SK-N-SH (cell line): ENCODE measurements around the gene ARL9. TPM values are rescaled to one million over a fixed set of nuclear protein-coding genes. Genes with fewer than 3 reads are reported as not detected.

Source experiments
- CTCF ChIA-PET: fragments of 300-600, 350-600 bp; formaldehyde crosslinking; extraction: SDS; loops from one replicate; lab custom pipeline; 2021; lab: Yijun Ruan, JAX
- POLR2A ChIA-PET: fragments of 350-600 bp; sonication (Branson Sonifier 250); formaldehyde crosslinking; extraction: SDS; loops from one replicate; lab custom pipeline; 2020; ENCODE audit warnings: antibody characterized with exemption, inconsistent platforms; lab: Yijun Ruan, JAX
- DNase-seq: peaks from one replicate; pipeline ENCODE4 v3.0.0; 2012
- H2AFZ ChIP-seq: fragments of 200-600 bp; sonication (generic); 2 replicates; pipeline ENCODE4 v1.8.1; 2016; ENCODE audit warnings: antibody characterized with exemption, mild to moderate bottlenecking, low read depth
- H3F3A ChIP-seq: fragments of 200-600 bp; sonication (generic); replicated peaks from 2 replicates; pipeline ENCODE3; 2016; ENCODE audit warnings: antibody characterized with exemption, mild to moderate bottlenecking; ENCODE audit not compliant: insufficient read depth
- H3K27ac ChIP-seq, 2 experiments: fragments of 200-500 bp in 1 of 2; fragments of 200-600 bp in 1 of 2; sonication (Bioruptor generic) in 1 of 2; sonication (generic), shearing (Covaris generic) in 1 of 2; 2 replicates each; pipeline versions ENCODE4 v1.5.1 to v1.6.1; 2014 to 2016; ENCODE audit warnings: low read depth in 2 of 2, inconsistent platforms in 1 of 2, low read length in 1 of 2, mild to moderate bottlenecking in 1 of 2, mixed read lengths in 1 of 2
- H3K27me3 ChIP-seq: fragments of 200-600 bp; sonication (generic), shearing (Covaris generic); 2 replicates; pipeline ENCODE4 v1.6.1; 2016; ENCODE audit warnings: mixed run types; ENCODE audit not compliant: insufficient read depth
- H3K36me3 ChIP-seq, 2 experiments: fragments of 200-500 bp in 1 of 2; fragments of 200-600 bp in 1 of 2; sonication (Bioruptor generic) in 1 of 2; sonication (generic) in 1 of 2; replicated peaks in 1 of 2; 2 replicates each; pipeline versions ENCODE3 to v1.5.1; 2014 to 2016; ENCODE audit warnings: low read length in 1 of 2, mild to moderate bottlenecking in 1 of 2; ENCODE audit not compliant: insufficient read depth in 2 of 2, control insufficient read depth in 1 of 2
- H3K4me1 ChIP-seq, 2 experiments: fragments of 200-500 bp in 1 of 2; fragments of 200-600 bp in 1 of 2; sonication (Bioruptor generic) in 1 of 2; sonication (generic), shearing (Covaris generic) in 1 of 2; 2 replicates each; pipeline versions ENCODE4 v1.5.1 to v1.6.1; 2014 to 2016; ENCODE audit warnings: low read depth in 1 of 2, low read length in 1 of 2, mixed run types in 1 of 2; ENCODE audit not compliant: insufficient read depth in 2 of 2, control insufficient read depth in 1 of 2
- H3K4me2 ChIP-seq: fragments of 200-600 bp; sonication (generic), shearing (Covaris generic); 2 replicates; pipeline ENCODE4 v1.6.1; 2017; ENCODE audit warnings: mixed run types
- H3K4me3 ChIP-seq, 2 experiments: fragments of 200-500 bp in 1 of 2; fragments of 200-600 bp in 1 of 2; sonication (Bioruptor generic) in 1 of 2; sonication (generic), shearing (Covaris generic) in 1 of 2; 2 replicates each; pipeline versions ENCODE4 v1.5.1 to v1.8.1; 2014 to 2016; ENCODE audit warnings: low read depth in 2 of 2, inconsistent platforms in 1 of 2, low read length in 1 of 2, mild to moderate bottlenecking in 1 of 2, mixed read lengths in 1 of 2, moderate library complexity in 1 of 2
- H3K79me2 ChIP-seq: fragments of 200-600 bp; sonication (generic); 2 replicates; pipeline ENCODE4 v1.8.1; 2017; ENCODE audit warnings: mild to moderate bottlenecking; ENCODE audit not compliant: insufficient read depth
- H3K9ac ChIP-seq: fragments of 200-600 bp; sonication (generic); 2 replicates; pipeline ENCODE4 v1.6.1; 2017; ENCODE audit warnings: mixed run types
- H3K9me2 ChIP-seq: fragments of 200-600 bp; sonication (generic); 2 replicates; pipeline ENCODE4 v1.6.1; 2017; ENCODE audit warnings: mixed run types
- H3K9me3 ChIP-seq: fragments of 200-600 bp; sonication (generic); 2 replicates; pipeline ENCODE4 v1.6.1; 2017; ENCODE audit warnings: mixed run types, mild to moderate bottlenecking, moderate library complexity
- H4K20me1 ChIP-seq: fragments of 200-600 bp; sonication (generic); 2 replicates; pipeline ENCODE4 v1.6.1; 2017; ENCODE audit warnings: mild to moderate bottlenecking, mixed run types; ENCODE audit not compliant: insufficient read depth
- EP300 ChIP-seq, 2 experiments: IDR thresholded peaks; 2 replicates each; pipeline versions ENCODE4 v1.4.0 to v1.6.1; 2012; ENCODE audit warnings: borderline replicate concordance in 1 of 2, low read depth in 1 of 2, low read length in 1 of 2
- FOXM1 ChIP-seq: IDR thresholded peaks from 2 replicates; pipeline ENCODE4 v1.4.0; 2012; ENCODE audit warnings: low read depth, mild to moderate bottlenecking
- JUND ChIP-seq: IDR thresholded peaks from 2 replicates; pipeline ENCODE4 v1.4.0; 2012
- NFIC ChIP-seq: IDR thresholded peaks from 2 replicates; pipeline ENCODE4 v1.4.0; 2012; ENCODE audit warnings: borderline replicate concordance
- POLR2AphosphoS5 ChIP-seq: IDR thresholded peaks from 2 replicates; pipeline ENCODE4 v1.6.1; 2012; ENCODE audit warnings: low read depth, low read length
- RCOR1 ChIP-seq: fragments of 150-350 bp; IDR thresholded peaks from 2 replicates; pipeline ENCODE4 v1.6.1; 2017; ENCODE audit warnings: antibody characterized with exemption, low read length
- REST ChIP-seq: IDR thresholded peaks from 2 replicates; pipeline ENCODE4 v1.6.1; 2012; ENCODE audit warnings: mild to moderate bottlenecking, low read depth, low read length, moderate library complexity
- USF2 ChIP-seq: fragments of 150-350 bp; IDR thresholded peaks from 2 replicates; pipeline ENCODE4 v1.6.1; 2017; ENCODE audit warnings: antibody characterized with exemption, low read length, low read depth, borderline replicate concordance
- WGBS: methylation state at CpG from one replicate; pipeline ENCODE4 v1.1.6; 2017; ENCODE audit warnings: low lambda C conversion rate; 5-methylcytosine and 5-hydroxymethylcytosine counted together
- polyA plus RNA-seq, 3 experiments: library from polyadenylated mRNA; depleted of rRNA; stranded (reverse); fragments of >200 nt; gene quantifications; 2 replicates each; pipeline ENCODE4 v1.2.3, GENCODE V29; 2012

ARL9 gene
- polyA plus RNA-seq, 1 of the 3 experiments (the other 2 are of a cell fraction), result not detected

GRCh38 chr4:56469489-56470210 is 35.9 kb upstream of the ARL9 start:
- Histone ChIP-seq H3K4me2 (peak overlapping the region; percentile 95), H3K4me3 (no peak overlapping the region), H3K9me2 (no peaks in the 10 kb centered on the region), H3K36me3 (peaks cover 30 to 49% of the 10 kb centered on the region in 2 experiments), H2AFZ (no peak overlapping the region), H3K79me2 (peaks cover 85% of the 10 kb centered on the region), H4K20me1 (peaks cover 17% of the 10 kb centered on the region), H3K9ac (peak overlapping the region; percentile 94; the same call in 1 of the 2 replicates), H3K4me1 (peaks cover 0 to 16% of the 10 kb centered on the region in 2 experiments; a peak in 2 of 4 replicates), H3K27ac (no peak overlapping the region), H3K27me3 (no peaks in the 10 kb centered on the region), H3F3A (no peaks in the 10 kb centered on the region), H3K9me3 (no peaks in the 10 kb centered on the region)
- ChIA-PET CTCF (interaction anchor here (1.1 to 1.6 kb wide), 3 partner anchors 15 to 76 kb away, joined by 3 to 4 read pairs (median 4); no protein-coding TSS in a partner anchor), POLR2A (no interaction called here)
- no peak for TF ChIP-seq FOXM1
- WGBS, result 73% methylated on average over 6 of the region's 6 CpGs
- DNase-seq, result no peak

- no peaks in the 10 kb centered on the region for H3F3A ChIP-seq
- POLR2A ChIA-PET, result no interaction called here
- CTCF ChIA-PET, result interaction anchor here (1.2 kb wide), 1 partner anchor 19 kb away, joined by 3 read pairs; no protein-coding TSS in a partner anchor
- no peaks in the 10 kb centered on the region for H3K9me3 ChIP-seq
- 100% methylated on average over 2 of the region's 2 CpGs for WGBS
- H3K9ac ChIP-seq, result no peak overlapping the region
- H3K4me3 ChIP-seq, result no peak overlapping the region
- no peaks in the 10 kb centered on the region for H3K27me3 ChIP-seq
- H3K4me1 ChIP-seq, result no peaks in the 10 kb centered on the region
- no peak overlapping the region for H3K4me2 ChIP-seq
- peaks cover 25% of the 10 kb centered on the region for H3K79me2 ChIP-seq
- no peaks in the 10 kb centered on the region for H3K9me2 ChIP-seq
- TF ChIP-seq RCOR1 (no peak), NFIC (no peak), JUND (no peak)
- H4K20me1 ChIP-seq, result no peaks in the 10 kb centered on the region
- H2AFZ ChIP-seq, result no peak overlapping the region
- peaks cover 71 to 94% of the 10 kb centered on the region in 2 experiments for H3K36me3 ChIP-seq
- H3K27ac ChIP-seq, result no peak overlapping the region
- DNase-seq, result no peak
These were observed 29.7 kb upstream of the ARL9 start for GRCh38 chr4:56475917-56476316.

- H3K27ac ChIP-seq, result no peak overlapping the region
- no peaks in the 10 kb centered on the region for H3K9me2 ChIP-seq
- no peak overlapping the region for H3K9ac ChIP-seq
- 94% methylated on average over 5 of the region's 5 CpGs for WGBS
- TF ChIP-seq REST (no peak), POLR2AphosphoS5 (no peak), JUND (no peak), EP300 (IDR thresholded peaks at IDR 0.05; ENCODE audit: borderline replicate concordance in 1 of 2, low read depth in 1 of 2, low read length in 1 of 2) (no peak), USF2 (no peak), RCOR1 (no peak)
- no peaks in the 10 kb centered on the region for H3K9me3 ChIP-seq
- peaks cover 65 to 92% of the 10 kb centered on the region in 2 experiments for H3K36me3 ChIP-seq
- ChIA-PET POLR2A (no interaction called here), CTCF (no interaction called here)
- H3K27me3 ChIP-seq, result no peaks in the 10 kb centered on the region
- no peak overlapping the region for H2AFZ ChIP-seq
- DNase-seq, result no peak
- no peaks in the 10 kb centered on the region for H4K20me1 ChIP-seq
- no peak overlapping the region for H3K4me2 ChIP-seq
- no peak overlapping the region for H3K4me3 ChIP-seq
- peaks cover 4% of the 10 kb centered on the region for H3F3A ChIP-seq
- peaks cover 11% of the 10 kb centered on the region; the same call in 1 of the 2 replicates for H3K79me2 ChIP-seq
- H3K4me1 ChIP-seq, result no peaks in the 10 kb centered on the region
These were observed 28.3 kb upstream of the ARL9 start for GRCh38 chr4:56477192-56477702.
